GM19372 (cell line): ENCODE data around the gene TMEM248.
"Not testable (repeated sequence)": the region's sequence is repeated elsewhere in the genome, so short reads cannot be mapped to it uniquely, and the experiment has no call there.

Experiments
- ATAC-seq: cut with Tn5 transposase; IDR thresholded peaks from one replicate; pipeline ENCODE4 v1.9.1; 2021; ENCODE audit warnings: mild to moderate bottlenecking, low read depth, moderate library complexity; ENCODE audit not compliant: unreplicated experiment

The TMEM248 gene

GRCh38 chr7:66946545-66946944, 25.5 kb downstream of the TMEM248 start:
- ATAC-seq = no peak

- no peak for ATAC-seq
Measured at GRCh38 chr7:66948480-66949109, 27.6 kb downstream of the TMEM248 start.

GRCh38 chr7:66950311-66950710, 29.3 kb downstream of the TMEM248 start:
- no peak for ATAC-seq

GRCh38 chr7:66950763-66951162, 29.7 kb downstream of the TMEM248 start:
- no peak for ATAC-seq

GRCh38 chr7:66952343-66953043, 31.5 kb downstream of the TMEM248 start:
- ATAC-seq = no peak

GRCh38 chr7:66953044-66953427, 32.0 kb downstream of the TMEM248 start:
- ATAC-seq = no peak

GRCh38 chr7:66957595-66958290, 36.7 kb downstream of the TMEM248 start:
- no peak for ATAC-seq

GRCh38 chr7:66958538-66959350, 37.7 kb downstream of the TMEM248 start:
- no peak for ATAC-seq

- no peak for ATAC-seq
Measured at GRCh38 chr7:66960192-66960591, 39.2 kb downstream of the TMEM248 start.

- no peak for ATAC-seq
Measured at GRCh38 chr7:66961096-66961495, 40.1 kb downstream of the TMEM248 start.

GRCh38 chr7:66964411-66964810, 43.4 kb downstream of the TMEM248 start:
- no peak for ATAC-seq

- no peak for ATAC-seq
Measured at GRCh38 chr7:66967029-66967428, 46.0 kb downstream of the TMEM248 start.

GRCh38 chr7:66969001-66969400, 48.0 kb downstream of the TMEM248 start:
- ATAC-seq = not testable (repeated sequence)

- no peak for ATAC-seq
Measured at GRCh38 chr7:66970310-66970709, 49.3 kb downstream of the TMEM248 start.

- ATAC-seq = no peak
Measured at GRCh38 chr7:66974986-66975590, 54.1 kb downstream of the TMEM248 start.

- ATAC-seq = not testable (repeated sequence)
Measured at GRCh38 chr7:66978312-66978711, 57.3 kb downstream of the TMEM248 start.

GRCh38 chr7:66979013-66979412, 58.0 kb downstream of the TMEM248 start:
- not testable (repeated sequence) for ATAC-seq

GRCh38 chr7:66980336-66980735, 59.3 kb downstream of the TMEM248 start:
- not testable (repeated sequence) for ATAC-seq

GRCh38 chr7:66989552-66989951, 68.5 kb downstream of the TMEM248 start:
- not testable (repeated sequence) for ATAC-seq

- ATAC-seq = not testable (repeated sequence)
Measured at GRCh38 chr7:66994051-66994450, 73.0 kb downstream of the TMEM248 start.
